Omental fat pad (tissue), 4 donors: ENCODE results near the gene TMEM168. TPM values are rescaled to one million over a fixed set of nuclear protein-coding genes. Genes with fewer than 3 reads are reported as not detected.
"Not testable (repeated sequence)": the region's sequence is repeated elsewhere in the genome, so short reads cannot be mapped to it uniquely, and the experiment has no call there.

ENCODE experiments used
- ATAC-seq: fragments of 150-250 bp; one replicate; pipeline ENCODE4 v1.9.1; 2016; ENCODE audit warnings: mild to moderate bottlenecking, moderate library complexity; ENCODE audit not compliant: low FRiP score
- DNase-seq: peaks from one replicate; pipeline ENCODE4 v3.0.0-alpha.2; 2019; ENCODE audit warnings: low spot score
- total RNA-seq, 4 donors: library from RNA; depleted of rRNA; stranded (reverse); fragments of >200 nt; gene quantifications; one replicate each; pipeline ENCODE4 v1.1.0, GENCODE V29; 2016
- TF ChIP-seq, protein P1 (sequence below), 3 donors: fragments of 450-650 bp; IDR thresholded peaks; one replicate each; pipeline ENCODE4 v1.5.1; 2016 to 2017; ENCODE audit warnings: antibody characterized with exemption in 3 of 3, mild to moderate bottlenecking in 3 of 3, moderate library complexity in 2 of 3

The TMEM168 gene
- total RNA-seq, result 10 to 100 TPM; 17.9 to 28.7 (median 20.8) TPM

- TF ChIP-seq, protein P1, sequence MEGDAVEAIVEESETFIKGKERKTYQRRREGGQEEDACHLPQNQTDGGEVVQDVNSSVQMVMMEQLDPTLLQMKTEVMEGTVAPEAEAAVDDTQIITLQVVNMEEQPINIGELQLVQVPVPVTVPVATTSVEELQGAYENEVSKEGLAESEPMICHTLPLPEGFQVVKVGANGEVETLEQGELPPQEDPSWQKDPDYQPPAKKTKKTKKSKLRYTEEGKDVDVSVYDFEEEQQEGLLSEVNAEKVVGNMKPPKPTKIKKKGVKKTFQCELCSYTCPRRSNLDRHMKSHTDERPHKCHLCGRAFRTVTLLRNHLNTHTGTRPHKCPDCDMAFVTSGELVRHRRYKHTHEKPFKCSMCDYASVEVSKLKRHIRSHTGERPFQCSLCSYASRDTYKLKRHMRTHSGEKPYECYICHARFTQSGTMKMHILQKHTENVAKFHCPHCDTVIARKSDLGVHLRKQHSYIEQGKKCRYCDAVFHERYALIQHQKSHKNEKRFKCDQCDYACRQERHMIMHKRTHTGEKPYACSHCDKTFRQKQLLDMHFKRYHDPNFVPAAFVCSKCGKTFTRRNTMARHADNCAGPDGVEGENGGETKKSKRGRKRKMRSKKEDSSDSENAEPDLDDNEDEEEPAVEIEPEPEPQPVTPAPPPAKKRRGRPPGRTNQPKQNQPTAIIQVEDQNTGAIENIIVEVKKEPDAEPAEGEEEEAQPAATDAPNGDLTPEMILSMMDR (IDR thresholded peaks at IDR 0.05), result no peak
- peak; percentile 46 for DNase-seq
- ATAC-seq, result peak; percentile 97
These were observed at the start of gene TMEM168 for GRCh38 chr7:112789817-112790585. TSS of gene TMEM168 (minus strand) at chr7:112790393. CDS start at chr7:112784825, 5,568 bp downstream.

DNA sequence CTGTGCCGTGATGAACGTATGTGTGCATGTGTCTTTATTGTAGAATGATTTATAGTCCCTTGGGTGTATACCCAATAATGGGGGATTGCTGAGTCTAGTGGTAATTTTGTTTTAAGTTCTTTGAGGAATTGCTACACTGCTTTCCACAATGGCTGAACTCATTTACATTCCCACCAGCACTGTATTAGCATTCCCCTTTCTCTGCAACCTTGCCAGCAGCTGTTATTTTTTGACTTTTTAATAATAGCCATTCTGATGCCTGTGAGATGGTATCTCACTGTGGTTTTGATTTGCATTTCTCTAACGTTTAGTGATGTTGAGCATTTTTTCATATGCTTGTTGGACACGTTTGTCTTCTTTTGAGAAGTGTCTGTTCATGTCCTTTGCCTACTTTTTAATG, 45.7 kb upstream of the TMEM168 start:
- ATAC-seq, DNase-seq: not testable (repeated sequence)

- ATAC-seq (no peak), DNase-seq (no peak)
- TF ChIP-seq, protein P1 (IDR thresholded peaks at IDR 0.05), result no peak
These were observed 42.9 kb upstream of the TMEM168 start for GRCh38 chr7:112833082-112833481.

DNA sequence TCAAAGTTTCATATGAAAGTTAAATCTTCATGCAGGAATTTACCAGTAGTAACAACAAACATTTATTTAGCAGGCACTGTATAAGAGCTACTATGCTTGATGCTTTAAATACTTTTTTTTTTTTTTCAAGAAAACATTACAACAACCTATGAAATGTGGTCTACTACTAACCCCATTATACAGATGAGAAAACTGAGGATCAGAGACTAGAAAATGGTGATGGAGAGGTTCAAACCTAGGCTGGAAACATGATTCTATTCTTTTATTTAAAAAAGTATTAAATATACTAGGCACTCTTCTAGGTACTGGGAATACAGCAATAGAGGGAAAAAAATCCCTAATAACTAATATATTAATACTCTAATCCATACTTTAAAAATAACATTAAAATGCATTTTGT, 40.6 kb upstream of the TMEM168 start:
- TF ChIP-seq, protein P1 (IDR thresholded peaks at IDR 0.05), result no peak
- ATAC-seq (no peak), DNase-seq (no peak)

GRCh38 chr7:112828696-112829095, 38.5 kb upstream of the TMEM168 start:
- ATAC-seq (no peak), DNase-seq (no peak)
- TF ChIP-seq, protein P1 (IDR thresholded peaks at IDR 0.05), result no peak

- ATAC-seq (no peak), DNase-seq (no peak)
- TF ChIP-seq, protein P1 (IDR thresholded peaks at IDR 0.05), result no peak
These were observed 31.2 kb upstream of the TMEM168 start for GRCh38 chr7:112821345-112821744.

DNA sequence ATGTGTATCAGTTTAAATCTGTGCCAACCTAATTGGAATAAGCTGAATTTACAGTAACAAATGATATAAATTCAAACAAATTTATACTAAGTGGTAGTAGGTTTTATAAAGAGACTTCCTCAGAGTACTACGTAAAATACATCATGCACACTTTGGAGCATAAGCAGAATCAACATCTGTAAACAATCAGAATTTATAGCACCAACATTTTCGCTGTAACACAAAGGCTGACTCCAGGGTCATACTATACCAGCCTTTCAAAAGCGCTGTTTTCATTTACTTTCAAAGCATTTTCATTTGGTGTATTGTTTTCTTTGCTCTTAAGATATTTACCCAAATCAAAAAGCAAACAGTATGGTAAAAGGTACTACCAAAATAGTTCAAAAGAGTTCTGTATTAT, 29.3 kb upstream of the TMEM168 start:
- TF ChIP-seq, protein P1 (IDR thresholded peaks at IDR 0.05), result no peak
- no peak for ATAC-seq
- DNase-seq, result no peak
